GM18907 (cell line): ENCODE measurements around the gene FOXA3.

Source experiments
- ATAC-seq: cut with Tn5 transposase; IDR thresholded peaks from one replicate; pipeline ENCODE4 v1.9.1; 2021; ENCODE audit warnings: mild to moderate bottlenecking, moderate library complexity; ENCODE audit not compliant: unreplicated experiment

The FOXA3 gene

GRCh38 chr19:45872095-45872919, 8.2 kb downstream of the FOXA3 start:
- no peak for ATAC-seq

GRCh38 chr19:45873219-45873772, 9.2 kb downstream of the FOXA3 start:
- ATAC-seq, result no peak

DNA sequence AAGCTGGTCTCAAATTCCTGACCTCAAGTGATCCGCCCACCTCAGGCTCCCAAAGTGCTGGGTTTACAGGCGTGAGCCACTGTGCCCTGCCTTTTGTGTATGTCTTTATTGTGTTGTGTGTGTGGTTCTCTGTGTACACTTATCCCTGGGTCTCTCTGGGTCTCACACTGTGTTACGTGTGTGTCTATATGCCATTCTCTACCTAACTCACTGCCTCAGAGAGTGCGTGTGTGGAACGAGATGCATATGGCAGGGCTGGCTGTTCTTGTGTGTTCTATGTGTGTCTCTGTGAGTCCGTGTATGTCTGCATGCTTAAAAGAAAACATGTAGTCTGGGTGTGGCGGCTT, 10.5 kb downstream of the FOXA3 start:
- ATAC-seq, result no peak

GRCh38 chr19:45876161-45876410, 12.0 kb downstream of the FOXA3 start:
- ATAC-seq, result no peak

DNA sequence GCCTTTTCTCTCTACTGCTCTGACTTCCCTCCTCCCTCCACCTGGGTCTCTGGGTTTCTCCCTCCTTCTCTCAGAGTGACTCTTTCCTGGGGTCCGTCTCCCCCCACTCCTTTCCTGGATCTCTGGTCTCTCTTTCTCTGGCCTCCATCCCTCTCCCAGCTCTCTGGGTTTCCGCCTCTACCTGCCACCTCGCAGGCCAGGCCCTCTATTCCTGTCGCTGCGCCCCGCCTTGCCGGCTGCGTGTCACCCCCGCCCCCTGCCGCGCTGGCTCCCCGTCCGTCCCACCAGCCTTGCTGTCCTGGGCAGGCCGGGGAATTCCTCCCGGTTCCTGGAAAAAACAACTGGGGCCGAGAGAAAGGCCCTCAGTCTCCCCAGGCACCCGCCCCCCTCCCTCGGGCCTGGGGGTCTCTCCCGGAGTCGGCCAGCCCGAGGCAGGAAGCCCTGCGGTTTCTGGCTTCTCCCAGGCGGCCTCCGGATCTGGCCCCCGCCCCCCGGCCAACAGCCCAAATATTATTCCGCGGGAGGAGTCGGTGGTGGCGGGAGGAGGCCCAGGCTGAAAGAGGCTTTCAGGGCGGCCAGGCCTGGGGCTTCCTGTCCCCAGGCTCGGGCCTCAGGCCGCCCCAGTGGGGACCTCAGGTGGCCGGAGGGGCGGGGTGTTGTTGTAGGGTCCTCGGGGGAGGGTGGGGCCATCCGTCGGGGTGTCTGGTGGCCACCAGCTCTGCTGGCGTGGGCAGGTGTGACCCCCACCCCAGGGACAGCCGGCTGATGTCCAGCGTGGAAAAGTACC, 12.5 kb downstream of the FOXA3 start:
- no peak for ATAC-seq

DNA sequence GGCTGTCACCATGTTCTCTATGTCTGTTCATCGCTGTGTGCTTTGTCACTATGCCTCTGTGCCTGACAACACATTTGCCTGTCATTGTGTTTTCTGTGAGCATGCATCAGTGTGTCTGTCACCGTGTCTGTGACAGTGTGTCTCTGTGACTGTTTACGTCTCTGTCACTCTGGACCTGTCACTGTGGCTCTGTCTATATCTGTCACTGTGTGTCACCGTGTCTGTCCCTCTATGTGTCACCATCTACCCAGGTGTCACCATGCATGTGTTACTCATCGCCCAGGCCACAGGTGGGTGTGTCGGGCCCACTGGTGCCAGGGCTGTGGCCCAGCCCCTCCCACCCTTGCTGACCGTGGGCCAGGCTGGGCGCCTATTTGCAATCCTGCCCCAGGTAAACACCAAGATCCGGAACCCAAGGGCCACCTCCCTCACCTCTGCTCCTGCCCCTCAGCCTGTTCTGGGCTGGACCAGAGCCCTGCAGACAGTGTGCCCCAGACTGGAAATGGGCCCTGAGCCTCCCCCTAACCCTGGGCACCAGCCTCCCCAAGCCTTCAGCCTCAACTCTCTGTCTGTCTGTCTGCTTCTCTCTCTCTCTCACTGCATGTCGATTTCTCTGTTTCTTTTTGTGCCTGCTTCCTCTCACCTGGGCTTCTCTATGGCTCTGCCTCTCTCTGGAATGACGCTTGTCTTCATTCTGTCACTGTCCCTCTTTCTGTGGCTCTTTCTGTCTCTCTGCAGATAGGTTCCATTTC, 14.1 kb downstream of the FOXA3 start:
- ATAC-seq, result no peak

DNA sequence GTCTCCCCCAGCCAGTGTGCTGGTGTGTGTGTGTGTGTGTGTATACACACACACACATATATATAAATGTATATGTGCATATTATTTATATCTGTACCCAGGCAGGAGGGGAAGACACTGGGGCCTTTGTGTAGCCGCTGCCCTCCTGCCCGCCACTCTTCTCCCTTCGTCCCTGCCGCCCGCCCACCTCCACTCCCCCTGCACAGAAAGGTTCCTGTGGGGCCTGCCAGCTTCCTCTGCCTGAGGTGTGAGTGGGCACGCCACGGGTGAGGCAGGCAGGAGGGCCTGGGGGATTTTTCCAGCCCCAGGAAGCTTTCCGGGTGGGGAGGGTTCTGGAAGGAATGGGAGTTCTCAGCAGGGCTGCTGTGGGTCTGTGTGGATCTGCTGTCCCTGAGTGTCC, 14.9 kb downstream of the FOXA3 start:
- ATAC-seq, result no peak

GRCh38 chr19:45879971-45880370, 15.8 kb downstream of the FOXA3 start:
- no peak for ATAC-seq

DNA sequence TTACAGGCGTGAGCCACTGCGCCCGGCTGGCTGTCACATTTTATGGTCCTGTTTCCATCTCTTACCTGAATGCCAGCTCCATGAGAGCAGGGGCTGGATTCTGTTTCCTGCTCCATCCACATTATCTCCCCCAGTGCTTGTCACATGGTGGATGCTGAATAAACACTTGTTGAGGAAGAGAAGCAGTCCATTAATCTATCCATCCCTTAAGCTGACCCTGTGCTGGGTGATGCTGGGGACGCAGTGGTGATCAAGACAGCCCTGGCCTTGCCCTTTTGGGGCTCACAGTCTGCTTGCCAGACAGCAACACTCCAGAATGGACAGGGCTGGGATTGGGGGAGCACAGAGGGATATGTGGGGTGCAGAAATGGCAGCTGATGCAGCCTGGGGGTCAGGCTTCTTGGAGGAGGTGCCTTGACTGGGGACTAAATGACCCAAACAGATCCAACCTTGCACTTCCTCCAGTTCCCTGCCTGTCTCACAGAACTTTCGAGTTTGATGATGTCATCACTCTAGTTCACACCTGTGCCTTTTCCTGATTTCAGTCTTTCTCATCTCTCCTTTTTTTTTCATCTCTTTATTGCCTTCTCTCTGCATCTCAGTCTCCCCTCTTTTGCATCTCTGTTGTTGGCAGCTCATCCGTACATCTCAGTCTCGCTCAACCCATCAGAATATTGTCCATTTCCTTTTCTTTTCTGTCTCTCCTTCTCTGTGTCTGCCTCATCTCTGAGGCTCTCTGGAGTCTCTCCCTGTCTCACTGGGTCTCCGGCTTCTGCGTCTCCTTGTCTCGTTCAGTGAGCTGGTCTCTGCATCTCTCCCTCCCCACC, 17.2 kb downstream of the FOXA3 start:
- no peak for ATAC-seq

DNA sequence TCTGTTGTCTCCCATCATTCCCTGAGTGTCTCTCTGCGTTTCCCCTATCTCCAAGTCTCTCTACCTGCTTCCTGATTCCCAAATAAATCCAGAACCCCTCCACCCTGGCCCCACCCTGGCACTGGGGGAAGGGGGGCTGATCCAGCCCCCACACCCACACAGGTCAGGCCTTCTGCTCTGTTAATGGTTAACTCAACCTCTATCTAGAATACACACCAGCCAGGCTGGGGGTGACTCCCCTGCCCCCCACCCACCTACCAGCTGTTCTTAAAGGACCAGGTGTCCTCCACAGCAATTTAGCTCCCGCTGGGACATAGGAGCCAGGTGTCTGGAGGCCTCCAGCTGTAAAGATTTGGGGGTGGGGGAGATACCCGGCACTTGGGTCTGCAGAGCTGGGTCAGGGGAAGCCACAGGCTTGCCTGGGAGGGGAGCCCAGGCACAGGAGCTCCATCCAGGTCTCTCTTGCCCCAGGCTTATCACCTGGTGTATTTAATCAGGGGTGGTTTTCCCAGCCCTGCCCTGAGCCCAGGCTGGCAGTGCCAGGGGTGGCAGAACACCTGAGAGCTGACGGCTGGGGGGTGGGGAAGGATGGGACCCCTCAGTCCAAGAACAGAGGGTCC, 17.9 kb downstream of the FOXA3 start:
- ATAC-seq, result no peak

- ATAC-seq, result no peak
Measured at GRCh38 chr19:45882652-45883585, 18.8 kb downstream of the FOXA3 start.

DNA sequence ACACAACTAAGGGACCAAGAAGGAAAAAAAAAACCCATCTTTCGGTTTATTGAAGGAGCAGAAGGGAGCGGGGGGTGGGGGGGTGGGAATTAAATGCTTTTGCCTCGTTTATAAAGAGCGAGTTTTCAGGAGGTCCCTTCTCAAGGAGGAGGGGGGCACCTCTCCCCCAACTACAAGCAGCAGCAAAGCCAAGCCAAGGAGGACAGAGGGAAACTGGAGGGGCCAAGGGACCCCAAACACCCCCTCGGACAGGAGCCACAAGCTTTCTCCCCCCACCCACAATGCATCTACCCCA, 19.4 kb downstream of the FOXA3 start:
- no peak for ATAC-seq

DNA sequence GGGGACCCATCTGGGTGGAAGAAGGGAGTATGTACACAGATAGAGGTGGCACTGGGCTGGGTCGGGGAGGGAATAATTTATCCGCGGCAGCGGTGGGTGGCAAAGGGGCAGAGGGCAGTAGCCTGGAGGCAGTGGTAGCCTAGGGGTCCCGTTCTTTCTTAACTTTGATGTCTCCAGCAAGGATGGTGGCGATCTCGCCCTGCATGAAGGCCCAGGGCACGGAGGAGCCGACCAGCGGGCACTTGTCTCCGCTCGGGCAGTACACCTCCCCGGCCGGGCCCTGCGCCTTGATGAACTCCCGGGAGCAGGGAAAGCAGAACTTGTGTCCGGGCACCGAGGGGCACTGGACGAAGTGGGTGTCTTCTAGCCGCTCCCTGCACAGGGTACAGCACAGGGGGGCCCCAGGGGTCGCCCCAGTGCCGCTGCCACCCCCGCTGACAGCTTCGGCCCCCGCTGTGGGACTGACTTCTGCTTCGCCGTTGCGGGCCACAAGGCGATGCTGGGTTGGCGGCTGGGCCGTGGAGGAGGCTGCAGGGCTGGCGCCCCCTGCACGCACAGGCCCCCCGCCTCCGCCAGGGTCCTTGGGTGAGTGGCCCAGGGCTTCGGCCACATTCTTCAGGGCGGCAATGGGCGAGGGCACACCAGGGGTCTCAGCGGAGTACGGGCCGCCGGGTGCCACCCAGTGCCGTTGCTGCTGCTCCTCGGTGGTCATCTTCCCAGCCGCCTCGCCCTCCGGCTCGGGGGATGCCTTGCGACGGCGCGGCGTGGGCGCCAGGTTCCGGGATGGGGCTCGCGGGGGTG, 20.0 kb downstream of the FOXA3 start:
- no peak for ATAC-seq

- no peak for ATAC-seq
Measured at GRCh38 chr19:45884682-45885555, 20.8 kb downstream of the FOXA3 start.

- peak; percentile 50 for ATAC-seq
Measured at GRCh38 chr19:45885556-45886426, 21.7 kb downstream of the FOXA3 start, which contains the start of gene IRF2BP1. Gene IRF2BP1, minus strand, starts transcription at chr19:45886141. Its CDS starts 367 bp downstream, at chr19:45885774.

DNA sequence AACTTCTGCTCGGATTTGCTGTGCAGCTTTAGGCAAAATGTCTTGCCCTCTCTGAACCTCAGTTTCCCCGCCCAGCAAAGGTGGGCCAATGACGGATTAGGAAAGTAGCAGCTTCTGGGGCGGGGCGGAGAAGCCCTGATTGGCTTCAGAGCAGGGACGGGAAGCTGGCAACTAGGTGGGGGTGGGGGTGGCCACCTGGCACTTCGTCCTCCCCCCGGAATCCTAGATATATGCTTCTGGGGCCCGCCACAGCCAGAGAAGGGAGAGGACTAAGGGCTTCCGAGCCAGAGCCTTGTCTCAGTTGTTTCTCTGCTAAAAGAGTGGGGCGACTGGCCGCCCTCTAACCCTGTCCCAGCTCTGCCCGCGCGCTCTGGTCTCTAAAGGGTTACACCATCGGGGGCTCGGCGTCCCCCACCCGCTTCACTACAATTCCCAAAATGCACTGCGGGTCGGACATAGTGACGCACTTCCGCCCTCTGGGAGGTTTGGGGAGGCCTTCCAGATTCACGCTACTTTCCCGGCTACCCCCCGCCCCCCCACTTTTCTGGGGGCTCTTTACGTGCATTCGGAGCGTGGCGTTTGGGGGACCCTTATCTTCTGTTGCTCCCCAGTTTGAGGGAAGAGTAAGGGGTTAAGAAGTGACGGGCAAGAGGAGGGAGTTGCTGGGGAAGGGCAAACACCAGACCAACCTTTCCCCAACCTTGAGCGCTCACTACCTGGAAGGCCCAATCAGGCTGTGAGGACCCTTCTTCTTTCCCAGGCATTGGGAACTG, 22.5 kb downstream of the FOXA3 start:
- ATAC-seq, result peak; percentile 53
